Sigmoid colon (tissue), 3 donors: Measurements from ENCODE around the gene COL15A1.

ENCODE experiments used
- POLR2A ChIP-seq, 2 donors: fragments of 450-650 bp; IDR thresholded peaks; one replicate each; pipeline ENCODE4 v1.6.1; 2016; ENCODE audit warnings: antibody characterized with exemption in 2 of 2, mild to moderate bottlenecking in 2 of 2, moderate library complexity in 2 of 2
- TF ChIP-seq, protein P1 (sequence below), 4 experiments: fragments of 450-650 bp in 3 of 4; fragments of 200-600 bp in 1 of 4; IDR thresholded peaks; one replicate each; pipeline ENCODE4 v1.5.1; 2016 to 2019; ENCODE audit warnings: antibody characterized with exemption in 4 of 4, mild to moderate bottlenecking in 3 of 4, moderate library complexity in 2 of 4

DNA sequence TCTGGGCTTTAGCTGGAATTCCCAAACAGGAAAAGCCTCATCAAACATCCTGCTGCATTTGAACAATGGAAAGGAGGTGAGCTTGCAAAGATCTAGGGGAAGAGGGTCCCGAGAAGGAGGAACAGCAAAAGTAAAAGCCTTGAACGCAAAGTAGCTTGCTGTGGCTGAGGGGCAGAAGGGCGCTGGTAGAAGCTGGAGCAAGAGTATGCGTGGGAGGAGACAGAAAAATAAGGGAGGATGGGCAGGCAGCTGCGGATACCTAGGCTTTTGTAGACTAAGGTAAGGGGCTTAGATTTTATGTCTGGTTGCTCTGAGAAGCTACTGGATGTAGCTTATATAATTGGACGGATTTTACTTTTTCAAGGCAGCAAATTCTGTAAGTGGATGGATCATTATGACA is 139.3 kb downstream of the COL15A1 start:
- TF ChIP-seq POLR2A (IDR thresholded peaks at IDR 0.05), result no peak
- TF ChIP-seq, protein P1, sequence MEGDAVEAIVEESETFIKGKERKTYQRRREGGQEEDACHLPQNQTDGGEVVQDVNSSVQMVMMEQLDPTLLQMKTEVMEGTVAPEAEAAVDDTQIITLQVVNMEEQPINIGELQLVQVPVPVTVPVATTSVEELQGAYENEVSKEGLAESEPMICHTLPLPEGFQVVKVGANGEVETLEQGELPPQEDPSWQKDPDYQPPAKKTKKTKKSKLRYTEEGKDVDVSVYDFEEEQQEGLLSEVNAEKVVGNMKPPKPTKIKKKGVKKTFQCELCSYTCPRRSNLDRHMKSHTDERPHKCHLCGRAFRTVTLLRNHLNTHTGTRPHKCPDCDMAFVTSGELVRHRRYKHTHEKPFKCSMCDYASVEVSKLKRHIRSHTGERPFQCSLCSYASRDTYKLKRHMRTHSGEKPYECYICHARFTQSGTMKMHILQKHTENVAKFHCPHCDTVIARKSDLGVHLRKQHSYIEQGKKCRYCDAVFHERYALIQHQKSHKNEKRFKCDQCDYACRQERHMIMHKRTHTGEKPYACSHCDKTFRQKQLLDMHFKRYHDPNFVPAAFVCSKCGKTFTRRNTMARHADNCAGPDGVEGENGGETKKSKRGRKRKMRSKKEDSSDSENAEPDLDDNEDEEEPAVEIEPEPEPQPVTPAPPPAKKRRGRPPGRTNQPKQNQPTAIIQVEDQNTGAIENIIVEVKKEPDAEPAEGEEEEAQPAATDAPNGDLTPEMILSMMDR (IDR thresholded peaks at IDR 0.05), result no peak
